ENCODE measurements around the gene TGFA.

TGFA gene

DNA sequence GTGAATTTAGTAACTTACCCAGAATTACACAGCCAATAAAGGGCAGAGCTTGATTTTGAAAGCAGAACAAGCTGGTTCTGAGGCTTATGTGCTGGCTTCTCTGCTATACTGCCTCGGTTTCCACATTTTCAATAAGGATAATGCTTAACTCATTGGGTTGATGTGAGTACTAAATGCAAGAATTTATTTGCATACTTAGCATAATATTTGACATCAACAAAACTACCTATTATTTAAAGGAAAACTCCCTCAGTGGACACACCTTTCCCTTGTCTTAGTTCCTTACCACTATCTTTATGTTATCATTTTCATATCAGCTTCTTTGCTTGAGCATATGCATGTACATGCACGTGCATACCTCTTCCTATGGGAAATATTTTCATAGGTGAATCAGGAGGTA is 3.0 kb upstream of the TGFA start:
- DNase-seq (ENCODE audit: low read depth in 2 of 2): no peak
- no peak overlapping the region for H3K4me3 ChIP-seq (replicated peaks in 1 of 2; ENCODE audit: low read depth in 2 of 2, low read length in 2 of 2)
- TF ChIP-seq, protein P1, sequence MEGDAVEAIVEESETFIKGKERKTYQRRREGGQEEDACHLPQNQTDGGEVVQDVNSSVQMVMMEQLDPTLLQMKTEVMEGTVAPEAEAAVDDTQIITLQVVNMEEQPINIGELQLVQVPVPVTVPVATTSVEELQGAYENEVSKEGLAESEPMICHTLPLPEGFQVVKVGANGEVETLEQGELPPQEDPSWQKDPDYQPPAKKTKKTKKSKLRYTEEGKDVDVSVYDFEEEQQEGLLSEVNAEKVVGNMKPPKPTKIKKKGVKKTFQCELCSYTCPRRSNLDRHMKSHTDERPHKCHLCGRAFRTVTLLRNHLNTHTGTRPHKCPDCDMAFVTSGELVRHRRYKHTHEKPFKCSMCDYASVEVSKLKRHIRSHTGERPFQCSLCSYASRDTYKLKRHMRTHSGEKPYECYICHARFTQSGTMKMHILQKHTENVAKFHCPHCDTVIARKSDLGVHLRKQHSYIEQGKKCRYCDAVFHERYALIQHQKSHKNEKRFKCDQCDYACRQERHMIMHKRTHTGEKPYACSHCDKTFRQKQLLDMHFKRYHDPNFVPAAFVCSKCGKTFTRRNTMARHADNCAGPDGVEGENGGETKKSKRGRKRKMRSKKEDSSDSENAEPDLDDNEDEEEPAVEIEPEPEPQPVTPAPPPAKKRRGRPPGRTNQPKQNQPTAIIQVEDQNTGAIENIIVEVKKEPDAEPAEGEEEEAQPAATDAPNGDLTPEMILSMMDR (IDR thresholded peaks at IDR 0.05; ENCODE audit: low read depth, low read length): no peak

DNA sequence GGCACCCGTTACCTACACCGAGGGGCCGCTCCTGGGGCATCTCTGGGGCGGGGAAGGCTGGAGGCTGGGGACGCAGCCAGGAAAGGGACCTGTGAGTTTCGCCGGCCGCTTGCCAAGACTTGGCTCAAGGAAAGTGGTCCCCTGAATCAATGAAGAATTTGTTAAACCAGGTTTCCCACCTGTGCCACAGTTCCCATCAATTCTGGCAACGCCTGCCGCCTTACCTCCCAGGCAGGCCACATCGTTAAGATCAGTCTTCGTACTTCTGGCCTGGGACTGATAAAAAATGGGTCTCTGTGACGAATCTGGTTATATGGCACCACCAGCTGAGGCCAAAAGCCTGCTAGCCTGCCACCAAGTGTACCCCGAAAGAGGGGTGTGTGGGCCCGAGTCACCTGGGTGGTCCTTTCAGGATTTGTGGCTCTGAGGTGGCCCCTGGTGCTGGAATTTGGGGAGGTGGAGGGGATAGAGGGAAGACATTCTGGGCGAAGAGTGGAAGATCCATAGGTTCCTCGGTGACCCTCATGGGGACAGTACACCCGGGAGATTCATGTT is 789 bp upstream of the TGFA start:
- H3K4me3 ChIP-seq (replicated peaks in 1 of 2; ENCODE audit: low read depth in 2 of 2, low read length in 2 of 2): peak overlapping the region; percentile 36 to 56
- no peak for DNase-seq (ENCODE audit: low read depth in 2 of 2)
- TF ChIP-seq, protein P1 (IDR thresholded peaks at IDR 0.05; ENCODE audit: low read depth, low read length): no peak

DNA sequence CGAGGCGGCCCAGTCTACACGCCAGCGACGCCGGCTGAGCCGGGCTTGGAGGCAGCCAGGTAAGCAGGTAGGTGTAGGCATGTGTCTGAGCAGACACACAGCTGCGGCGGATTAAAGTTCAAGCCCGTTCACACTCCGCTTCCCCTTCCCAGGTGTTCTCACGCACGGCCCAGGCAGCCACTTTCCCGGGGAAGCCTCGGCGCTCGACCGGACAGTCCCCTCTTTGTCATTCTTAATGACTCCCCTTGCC is 367 bp downstream of the TGFA start:
- no peak for DNase-seq (ENCODE audit: low read depth in 2 of 2)
- peak overlapping the region; percentile 36 to 56 for H3K4me3 ChIP-seq (replicated peaks in 1 of 2; ENCODE audit: low read depth in 2 of 2, low read length in 2 of 2)
- TF ChIP-seq, protein P1 (IDR thresholded peaks at IDR 0.05; ENCODE audit: low read depth, low read length): no peak

DNA sequence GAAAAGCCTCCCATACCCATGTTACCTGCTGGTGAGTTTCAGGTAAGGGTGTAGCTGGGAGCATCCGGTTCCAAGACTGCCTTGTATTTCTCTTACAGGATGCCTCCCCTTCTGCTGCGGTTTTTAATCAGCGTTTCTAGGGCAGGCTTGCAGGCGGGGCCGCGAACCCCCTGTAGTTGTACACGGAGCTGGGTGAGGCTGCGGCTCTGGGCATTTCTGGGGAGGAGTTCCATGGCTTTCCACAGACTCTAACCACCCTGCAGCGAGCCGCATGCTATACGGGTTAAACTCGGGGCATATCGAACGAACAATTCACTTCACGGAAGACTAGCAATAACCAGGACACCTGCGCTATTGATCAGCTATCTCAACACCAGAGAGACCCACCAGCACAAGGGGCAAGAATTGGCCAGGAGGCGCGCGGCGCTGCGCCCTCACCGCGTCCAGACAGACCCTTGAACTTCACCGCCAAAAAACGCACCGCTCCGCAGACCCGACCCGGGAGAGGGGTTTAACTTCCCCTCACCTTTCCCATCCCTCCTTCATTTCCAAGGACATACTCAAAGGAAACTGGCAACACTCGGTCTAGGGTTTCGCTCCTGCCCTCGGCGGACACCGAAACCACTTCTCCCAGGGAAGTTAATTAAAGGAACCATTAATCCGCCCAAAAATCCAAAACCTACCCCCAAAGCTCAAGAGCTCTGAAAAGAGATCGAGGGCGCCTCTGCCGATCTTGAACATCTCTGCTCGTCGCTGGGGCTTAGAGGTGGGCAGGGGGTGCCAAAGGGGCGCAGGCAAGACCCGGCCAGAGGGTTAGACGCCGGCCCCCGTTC is 909 bp downstream of the TGFA start:
- no peak overlapping the region for H3K4me3 ChIP-seq (replicated peaks in 1 of 2; ENCODE audit: low read depth in 2 of 2, low read length in 2 of 2)
- no peak for DNase-seq (ENCODE audit: low read depth in 2 of 2)
- TF ChIP-seq, protein P1 (IDR thresholded peaks at IDR 0.05; ENCODE audit: low read depth, low read length): no peak

DNA sequence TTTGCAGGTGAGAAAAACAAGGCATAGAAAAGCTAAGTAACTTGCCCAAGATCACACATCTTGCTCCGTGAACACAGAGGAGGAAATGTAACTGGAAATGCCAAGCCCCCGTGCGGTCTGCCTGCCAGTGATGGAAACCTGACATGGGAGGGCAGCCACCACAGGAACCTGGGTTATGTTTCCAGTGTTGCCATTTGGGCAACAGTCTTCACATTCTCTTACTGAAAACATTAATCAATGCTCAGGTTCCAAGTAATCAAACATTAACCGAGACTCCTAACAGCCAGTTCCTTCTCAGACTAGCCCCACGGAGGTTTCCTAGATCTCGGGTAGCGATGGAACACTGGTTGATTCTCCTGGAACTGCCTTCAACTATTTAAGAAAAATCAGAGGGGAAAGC is 2.5 kb downstream of the TGFA start:
- no peak overlapping the region for H3K4me3 ChIP-seq (replicated peaks in 1 of 2; ENCODE audit: low read depth in 2 of 2, low read length in 2 of 2)
- TF ChIP-seq, protein P1 (IDR thresholded peaks at IDR 0.05; ENCODE audit: low read depth, low read length): no peak
- DNase-seq (ENCODE audit: low read depth in 2 of 2): no peak

DNA sequence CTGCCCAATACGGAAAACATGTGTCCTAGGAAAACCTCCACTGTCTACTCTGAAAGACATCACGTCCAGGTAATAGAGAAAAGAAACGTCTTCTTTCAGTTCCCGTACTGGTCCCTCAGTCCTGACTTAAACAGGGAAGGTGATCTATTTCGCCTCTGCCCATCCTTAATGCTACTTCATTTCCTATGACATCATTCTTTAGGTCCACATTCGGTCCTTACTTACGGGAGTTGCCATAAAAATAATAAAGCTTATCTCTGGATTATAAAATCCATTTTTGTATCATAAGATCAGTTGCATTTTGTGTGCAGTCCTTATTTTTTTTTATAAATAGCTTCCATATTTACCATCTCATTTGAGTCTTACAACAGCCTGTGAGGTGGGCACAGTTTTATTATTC is 3.7 kb downstream of the TGFA start:
- no peak for DNase-seq (ENCODE audit: low read depth in 2 of 2)
- TF ChIP-seq, protein P1 (IDR thresholded peaks at IDR 0.05; ENCODE audit: low read depth, low read length): no peak
- H3K4me3 ChIP-seq (replicated peaks in 1 of 2; ENCODE audit: low read depth in 2 of 2, low read length in 2 of 2): no peak overlapping the region
